NT2/D1 (cell line): ENCODE results near the gene NR3C2.

Experiments used
- YY1 ChIP-seq: IDR thresholded peaks from 2 replicates; pipeline ENCODE4 v1.6.1; 2011; ENCODE audit not compliant: insufficient read length, insufficient read depth
- ZNF274 ChIP-seq: IDR thresholded peaks from 2 replicates; pipeline ENCODE4 v1.6.1; 2011; ENCODE audit warnings: mild to moderate bottlenecking, low read depth, low read length

- TF ChIP-seq YY1: no peak
- no peak for TF ChIP-seq ZNF274
Measured at GRCh38 chr4:148311526-148311925, 130.7 kb downstream of the NR3C2 start.
